AG04450 (cell line): ENCODE measurements around the gene FLOT2. TPM values are rescaled to one million over a fixed set of nuclear protein-coding genes. Genes with fewer than 3 reads are reported as not detected.
A peak's percentile ranks its signal among the peaks of the same experiment; 100 is the strongest.

Source experiments
- CTCF ChIA-PET: fragments of 300-600, 350-600 bp; formaldehyde crosslinking; extraction: SDS; loops from one replicate; lab custom pipeline; 2022; ENCODE audit warnings: antibody characterized with exemption, inconsistent platforms; lab: Charles Lee
- POLR2A ChIA-PET: fragments of 350-600 bp; formaldehyde crosslinking; extraction: SDS; loops from one replicate; lab custom pipeline; 2021; ENCODE audit warnings: antibody characterized with exemption, inconsistent platforms; lab: Yijun Ruan, JAX
- DNase-seq: peaks from one replicate; pipeline ENCODE4 v3.0.0-alpha.2; 2011; ENCODE audit warnings: low read depth, low spot score
- H3K27ac ChIP-seq: one replicate; pipeline ENCODE4 v1.5.1; 2012; ENCODE audit warnings: low read depth, low read length, control low read depth
- H3K27me3 ChIP-seq: one replicate; pipeline ENCODE4 v1.6.0; 2012; ENCODE audit warnings: low read length; ENCODE audit not compliant: control insufficient read depth, insufficient read depth
- H3K4me3 ChIP-seq: 2 replicates; pipeline ENCODE4 v1.5.1; 2011; ENCODE audit warnings: mild to moderate bottlenecking, low read depth, low read length, control low read depth
- H3K9me3 ChIP-seq: 2 replicates; pipeline ENCODE4 v1.5.1; 2012; ENCODE audit warnings: low read length; ENCODE audit not compliant: control insufficient read depth, insufficient read depth
- polyA plus RNA-seq: library from polyadenylated mRNA; depleted of rRNA; stranded (reverse); fragments of >200 nt; gene quantifications from 2 replicates; pipeline ENCODE4 v1.2.3, GENCODE V29; 2011
- TF ChIP-seq, protein P1 (sequence below): IDR thresholded peaks from 2 replicates; pipeline ENCODE4 v1.5.1; 2011; ENCODE audit warnings: low read depth, low read length, control low read depth, inconsistent platforms

FLOT2 gene
- polyA plus RNA-seq, 1 experiment, result 80.5 TPM

DNA sequence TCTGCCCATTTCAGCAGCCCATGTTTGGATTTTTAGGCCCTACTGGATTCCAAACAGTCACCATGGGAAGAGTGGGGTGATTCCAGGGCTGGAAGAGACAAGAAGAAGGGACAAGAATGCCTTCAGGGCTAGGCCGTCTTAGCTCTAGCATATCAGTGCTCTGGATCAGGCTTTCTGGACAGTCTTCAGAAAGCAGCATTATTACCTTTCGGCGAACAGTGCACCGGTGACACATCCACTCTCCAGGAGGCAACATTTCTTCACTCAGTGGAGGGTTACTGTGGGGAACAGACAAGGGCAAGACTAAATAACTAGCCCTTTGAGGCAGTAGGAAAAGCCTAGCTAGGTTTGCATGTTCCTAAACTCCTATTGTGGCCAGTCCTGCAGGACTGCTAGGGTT is 29.3 kb upstream of the FLOT2 start:
- TF ChIP-seq, protein P1, sequence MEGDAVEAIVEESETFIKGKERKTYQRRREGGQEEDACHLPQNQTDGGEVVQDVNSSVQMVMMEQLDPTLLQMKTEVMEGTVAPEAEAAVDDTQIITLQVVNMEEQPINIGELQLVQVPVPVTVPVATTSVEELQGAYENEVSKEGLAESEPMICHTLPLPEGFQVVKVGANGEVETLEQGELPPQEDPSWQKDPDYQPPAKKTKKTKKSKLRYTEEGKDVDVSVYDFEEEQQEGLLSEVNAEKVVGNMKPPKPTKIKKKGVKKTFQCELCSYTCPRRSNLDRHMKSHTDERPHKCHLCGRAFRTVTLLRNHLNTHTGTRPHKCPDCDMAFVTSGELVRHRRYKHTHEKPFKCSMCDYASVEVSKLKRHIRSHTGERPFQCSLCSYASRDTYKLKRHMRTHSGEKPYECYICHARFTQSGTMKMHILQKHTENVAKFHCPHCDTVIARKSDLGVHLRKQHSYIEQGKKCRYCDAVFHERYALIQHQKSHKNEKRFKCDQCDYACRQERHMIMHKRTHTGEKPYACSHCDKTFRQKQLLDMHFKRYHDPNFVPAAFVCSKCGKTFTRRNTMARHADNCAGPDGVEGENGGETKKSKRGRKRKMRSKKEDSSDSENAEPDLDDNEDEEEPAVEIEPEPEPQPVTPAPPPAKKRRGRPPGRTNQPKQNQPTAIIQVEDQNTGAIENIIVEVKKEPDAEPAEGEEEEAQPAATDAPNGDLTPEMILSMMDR, result no peak

DNA sequence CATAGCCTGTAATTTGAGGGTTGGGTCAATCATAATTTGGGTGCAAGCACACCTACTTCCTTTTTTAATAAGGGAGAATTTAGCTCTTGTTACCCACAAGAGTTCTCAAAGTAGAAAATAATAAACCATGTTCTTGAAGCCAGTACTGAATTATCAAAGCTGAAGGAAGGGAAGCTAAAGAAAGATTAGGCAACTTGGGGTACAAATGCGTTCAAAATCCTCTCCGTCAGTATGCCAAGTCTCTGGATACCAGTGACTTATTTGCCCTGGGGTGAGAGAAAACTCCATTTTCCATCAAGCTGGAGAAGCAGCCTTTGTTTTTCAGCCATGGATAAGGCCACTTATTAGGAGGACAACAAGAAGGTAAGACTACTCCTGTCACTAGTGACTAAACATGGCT is 28.8 kb upstream of the FLOT2 start:
- no peak for DNase-seq
- ChIA-PET CTCF (interaction anchor here (0.5 to 2.7 kb wide), 3 partner anchors 27 to 254 kb away, joined by 3 to 13 read pairs (median 3); partner anchors contain the start of gene MYO18A), POLR2A (interaction anchor here (2.2 kb wide), 1 partner anchor 23 kb away, joined by 7 read pairs; no protein-coding TSS in a partner anchor)
- H3K27me3 ChIP-seq, result no peaks in the 10 kb centered on the region
- TF ChIP-seq, protein P1, result no peak
- peaks cover 11% of the 10 kb centered on the region for H3K9me3 ChIP-seq
- H3K27ac ChIP-seq, result peak overlapping the region; percentile 22
- no peak overlapping the region for H3K4me3 ChIP-seq

More for the DNA sequence above, 29.3 kb upstream of the FLOT2 start:
- ChIA-PET POLR2A (interaction anchor here (2.2 kb wide), 1 partner anchor 23 kb away, joined by 7 read pairs; no protein-coding TSS in a partner anchor), CTCF (interaction anchor here (1.3 to 2.7 kb wide), 2 partner anchors 27 to 163 kb away, joined by 3 to 13 read pairs; no protein-coding TSS in a partner anchor)
- Histone ChIP-seq H3K9me3 (peaks cover 11% of the 10 kb centered on the region), H3K4me3 (no peak overlapping the region), H3K27me3 (no peaks in the 10 kb centered on the region), H3K27ac (no peak overlapping the region)
- no peak for DNase-seq

DNA sequence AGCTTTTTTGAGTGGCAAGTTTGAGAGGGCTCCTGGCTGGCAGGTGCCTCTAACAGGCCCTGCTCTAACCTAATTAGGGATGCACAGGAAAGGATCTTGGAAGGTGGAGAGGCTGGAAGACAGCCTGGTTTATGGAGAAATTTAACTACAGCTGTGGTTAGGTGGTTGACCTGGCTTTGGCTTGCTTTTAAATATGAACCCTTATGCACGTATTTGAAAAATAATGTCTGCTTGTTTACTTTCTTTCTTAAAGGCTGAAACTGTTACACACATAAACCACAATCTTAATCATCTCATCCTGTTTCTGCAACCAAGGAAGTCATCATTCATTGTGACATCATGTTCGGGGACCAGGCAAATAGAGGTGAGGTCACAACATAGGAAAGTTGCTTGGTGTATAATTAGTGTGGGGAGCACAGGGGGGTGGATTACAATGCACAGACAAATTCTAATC is 28.4 kb upstream of the FLOT2 start:
- Histone ChIP-seq H3K4me3 (no peak overlapping the region), H3K27ac (no peak overlapping the region), H3K9me3 (peaks cover 11% of the 10 kb centered on the region), H3K27me3 (no peaks in the 10 kb centered on the region)
- TF ChIP-seq, protein P1, result no peak
- ChIA-PET CTCF (interaction anchor here (0.5 to 2.7 kb wide), 3 partner anchors 9 to 254 kb away, joined by 3 to 13 read pairs (median 5); partner anchors contain the start of gene MYO18A), POLR2A (interaction anchor here (2.2 kb wide), 1 partner anchor 24 kb away, joined by 7 read pairs; no protein-coding TSS in a partner anchor)
- DNase-seq, result no peak

DNA sequence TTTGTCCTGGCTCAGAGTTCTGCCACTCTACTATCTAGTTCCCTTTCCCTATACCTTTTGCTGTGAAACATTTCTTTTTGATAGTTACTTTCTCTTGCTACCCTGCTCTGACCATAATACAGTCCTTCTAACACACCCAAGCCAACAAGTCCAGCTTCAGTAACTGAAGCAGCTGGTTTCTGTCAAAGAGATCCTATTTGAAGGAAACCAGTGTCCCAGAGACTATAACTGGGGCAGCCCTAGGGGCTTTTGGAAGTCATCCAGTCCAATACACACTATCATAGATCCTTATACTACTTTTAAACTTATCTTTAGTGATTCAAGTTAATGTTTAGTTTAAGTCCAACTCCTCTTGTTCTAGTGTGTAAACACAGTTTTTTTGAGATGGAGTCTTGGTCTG is 22.7 kb upstream of the FLOT2 start:
- Histone ChIP-seq H3K27me3 (no peaks in the 10 kb centered on the region), H3K27ac (no peak overlapping the region), H3K9me3 (no peaks in the 10 kb centered on the region), H3K4me3 (no peak overlapping the region)
- DNase-seq, result no peak
- TF ChIP-seq, protein P1, result no peak
- CTCF ChIA-PET, result no interaction called here
- POLR2A ChIA-PET, result no interaction called here

DNA sequence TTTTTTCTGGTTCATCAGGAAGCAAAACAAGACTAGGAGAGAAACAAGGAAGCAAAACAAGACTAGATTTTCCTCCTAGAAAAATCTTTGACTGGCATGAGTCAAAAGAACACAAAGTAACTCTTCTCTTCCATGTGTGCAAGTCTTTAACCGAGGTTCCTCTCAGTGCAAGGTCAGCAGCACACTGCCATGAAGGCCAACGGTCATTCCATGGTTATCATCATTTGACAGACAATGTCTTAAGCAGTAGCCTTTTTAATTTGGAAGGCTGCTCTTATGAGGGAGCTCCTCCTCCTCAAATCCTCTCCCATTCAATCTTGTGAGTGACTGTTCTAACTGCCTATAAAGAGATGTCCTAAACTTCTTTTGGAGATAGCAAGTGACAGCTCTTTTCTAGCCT is 20.8 kb upstream of the FLOT2 start:
- H3K27me3 ChIP-seq, result no peaks in the 10 kb centered on the region
- no peaks in the 10 kb centered on the region for H3K9me3 ChIP-seq
- H3K27ac ChIP-seq, result no peak overlapping the region
- POLR2A ChIA-PET, result no interaction called here
- no peak for DNase-seq
- CTCF ChIA-PET, result interaction anchor here (1.4 to 2.3 kb wide), 3 partner anchors 9 to 199 kb away, joined by 3 to 7 read pairs (median 5); no protein-coding TSS in a partner anchor
- TF ChIP-seq, protein P1, result no peak
- H3K4me3 ChIP-seq, result no peak overlapping the region
